Naive thymus-derived CD4-positive, alpha-beta T cell (primary cell): ENCODE results near the gene ABHD12. TPM values are rescaled to one million over a fixed set of nuclear protein-coding genes. Genes with fewer than 3 reads are reported as not detected.

Experiments used
- ATAC-seq: fragments of 150-1000 bp; cut with Tn5 transposase; 2 replicates; pipeline ENCODE4 v1.10.0; 2021; ENCODE audit warnings: mild to moderate bottlenecking, moderate library complexity
- CTCF ChIA-PET: fragments of 350-600 bp; sonication (Branson Sonifier 250); formaldehyde crosslinking; loops from one replicate; lab custom pipeline; 2021; ENCODE audit warnings: antibody characterized with exemption; lab: Charles Lee
- POLR2A ChIA-PET: fragments of 350-600 bp; sonication (Branson Sonifier 250); formaldehyde crosslinking; loops from one replicate; lab custom pipeline; 2021; ENCODE audit warnings: antibody characterized with exemption, inconsistent platforms; lab: Charles Lee
- DNase-seq, 9 donors: peaks; one replicate each; pipeline versions ENCODE4 v3.0.0 to v3.0.0-alpha.2; 2020 to 2022; ENCODE audit warnings: mixed read lengths in 1 of 9
- H3K27ac ChIP-seq: one replicate; pipeline ENCODE4 v1.7.0; 2013; ENCODE audit warnings: mild to moderate bottlenecking, low read depth, low read length, moderate library complexity
- H3K27me3 ChIP-seq, 2 donors: one replicate each; pipeline ENCODE4 v1.7.0; 2013; ENCODE audit warnings: low read length in 2 of 2, mild to moderate bottlenecking in 2 of 2, moderate library complexity in 2 of 2; ENCODE audit not compliant: control insufficient read depth in 2 of 2, insufficient read depth in 2 of 2
- H3K36me3 ChIP-seq, 3 experiments: 1 replicate in 2 of 3; 2 replicates in 1 of 3; pipeline ENCODE4 v1.7.0; 2013; ENCODE audit warnings: low read length in 3 of 3, mild to moderate bottlenecking in 3 of 3, moderate library complexity in 1 of 3; ENCODE audit not compliant: insufficient read depth in 3 of 3, control insufficient read depth in 2 of 3
- H3K4me1 ChIP-seq, 2 donors: one replicate each; pipeline ENCODE4 v1.7.0; 2013; ENCODE audit warnings: low read length in 2 of 2, mild to moderate bottlenecking in 2 of 2, moderate library complexity in 1 of 2; ENCODE audit not compliant: control insufficient read depth in 2 of 2, insufficient read depth in 2 of 2
- H3K4me3 ChIP-seq: 2 replicates; pipeline ENCODE4 v1.7.0; 2013; ENCODE audit warnings: mild to moderate bottlenecking, low read length
- H3K9me3 ChIP-seq, 3 experiments: 1 replicate in 2 of 3; 2 replicates in 1 of 3; pipeline ENCODE4 v1.7.0; 2013; ENCODE audit warnings: low read length in 3 of 3; ENCODE audit not compliant: control insufficient read depth in 2 of 3
- H3K27ac Mint-ChIP-seq, 9 donors: one replicate each; pipeline ENCODE4 v1.8.0; 2020 to 2022; ENCODE audit warnings: mixed read lengths in 9 of 9, mild to moderate bottlenecking in 8 of 9, moderate library complexity in 5 of 9, inconsistent platforms in 2 of 9
- H3K27me3 Mint-ChIP-seq, 5 donors: one replicate each; pipeline ENCODE4 v1.8.0; 2021 to 2022; ENCODE audit warnings: mixed read lengths in 5 of 5, mild to moderate bottlenecking in 1 of 5
- H3K36me3 Mint-ChIP-seq, 5 donors: one replicate each; pipeline ENCODE4 v1.8.0; 2020 to 2022; ENCODE audit warnings: mixed read lengths in 5 of 5, mild to moderate bottlenecking in 3 of 5, inconsistent platforms in 1 of 5
- H3K4me1 Mint-ChIP-seq, 7 donors: one replicate each; pipeline ENCODE4 v1.8.0; 2020 to 2022; ENCODE audit warnings: mixed read lengths in 7 of 7, mild to moderate bottlenecking in 3 of 7, inconsistent platforms in 1 of 7
- H3K4me3 Mint-ChIP-seq, 10 donors: one replicate each; pipeline ENCODE4 v1.8.0; 2020 to 2022; ENCODE audit warnings: mild to moderate bottlenecking in 10 of 10, mixed read lengths in 10 of 10, moderate library complexity in 6 of 10, inconsistent platforms in 2 of 10
- H3K9me3 Mint-ChIP-seq, 11 donors: one replicate each; pipeline ENCODE4 v1.8.0; 2020 to 2022; ENCODE audit warnings: mixed read lengths in 11 of 11, mild to moderate bottlenecking in 4 of 11, inconsistent platforms in 1 of 11, moderate library complexity in 1 of 11
- intact Hi-C, 2 donors: fragments of 100-400 bp; cut with micrococcal nuclease; formaldehyde crosslinking; loops; one replicate each; pipeline ENCODE4 v1.15.1; 2023
- polyA plus RNA-seq, 2 donors: library from polyadenylated mRNA; unstranded; fragments of 300-500 nt; fragmentation: Illumina TruSeq; gene quantifications; one replicate each; pipeline ENCODE4 v1.2.3, GENCODE V29; 2021
- total RNA-seq, 6 experiments: library from RNA in 5 of 6; stranded (reverse) in 5 of 6; gene quantifications; 1 replicate in 5 of 6; 2 replicates in 1 of 6; pipeline ENCODE4 v1.2.3 and lab custom pipeline; 2021 to 2026

Gene ABHD12
- total and polyA plus RNA-seq, 7 experiments from 2014 or later: 16.5 to 29.7 (median 24.1) TPM

DNA sequence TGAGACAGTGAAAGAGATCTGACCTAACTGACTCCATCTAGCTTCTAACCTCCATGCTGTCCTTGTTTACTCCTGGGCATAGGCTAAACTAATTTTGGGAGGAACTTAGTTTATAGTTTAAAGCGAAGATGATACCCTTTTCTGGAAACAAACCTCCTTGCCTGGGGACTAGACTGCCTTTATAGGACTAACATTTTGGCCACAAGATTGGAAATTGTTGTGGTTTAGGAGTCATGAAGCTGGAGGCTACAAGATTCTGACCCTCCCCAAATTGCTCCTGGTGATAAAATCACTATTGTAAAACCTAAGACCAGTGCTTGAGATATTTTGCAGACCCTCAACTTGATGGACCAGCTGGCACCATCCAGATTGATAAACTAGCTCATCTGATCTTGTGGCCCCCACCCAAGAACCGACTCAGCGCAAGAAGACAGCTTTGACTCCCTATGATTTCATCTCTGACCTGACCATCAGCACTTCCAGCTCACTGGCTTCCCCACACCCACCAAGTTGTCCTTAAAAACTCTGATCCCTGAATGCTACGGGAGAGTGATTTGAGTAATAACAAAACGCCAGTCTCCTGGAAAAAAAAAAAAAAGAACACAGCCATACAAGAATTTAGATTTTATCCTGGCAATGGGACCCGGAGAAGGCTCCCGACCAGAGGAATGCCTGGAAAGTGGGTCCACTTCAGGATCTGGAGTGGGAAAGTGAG is 63.0 kb downstream of the ABHD12 start:
- Histone ChIP-seq H3K36me3 (peaks cover 0 to 9% (median 0%) of the 10 kb centered on the region in 3 experiments), H3K27me3 (no peaks in the 10 kb centered on the region), H3K4me3 (no peak overlapping the region), H3K4me1 (no peaks in the 10 kb centered on the region), H3K27ac (no peak overlapping the region), H3K9me3 (no peaks in the 10 kb centered on the region)
- ChIA-PET POLR2A (interaction anchor here (0.6 kb wide), 1 partner anchor 132 kb away, joined by 3 read pairs; no protein-coding TSS in a partner anchor), CTCF (no interaction called here)
- no peak for ATAC-seq
- H3K9me3 Mint-ChIP-seq: peaks cover 0 to 17% (median 0%) of the 10 kb centered on the region in 11 donors
- H3K4me1 Mint-ChIP-seq: peaks cover 10 to 30% (median 25%) of the 10 kb centered on the region in 7 donors
- peak overlapping the region in 1 of 9 donors; percentile 36 for H3K27ac Mint-ChIP-seq
- peaks cover 7 to 22% (median 10%) of the 10 kb centered on the region in 5 donors for H3K36me3 Mint-ChIP-seq
- H3K27me3 Mint-ChIP-seq: no peaks in the 10 kb centered on the region
- intact Hi-C loops: no loop called here
- peak overlapping the region in 1 of 10 donors; percentile 3 for H3K4me3 Mint-ChIP-seq
- DNase-seq: no peak

DNA sequence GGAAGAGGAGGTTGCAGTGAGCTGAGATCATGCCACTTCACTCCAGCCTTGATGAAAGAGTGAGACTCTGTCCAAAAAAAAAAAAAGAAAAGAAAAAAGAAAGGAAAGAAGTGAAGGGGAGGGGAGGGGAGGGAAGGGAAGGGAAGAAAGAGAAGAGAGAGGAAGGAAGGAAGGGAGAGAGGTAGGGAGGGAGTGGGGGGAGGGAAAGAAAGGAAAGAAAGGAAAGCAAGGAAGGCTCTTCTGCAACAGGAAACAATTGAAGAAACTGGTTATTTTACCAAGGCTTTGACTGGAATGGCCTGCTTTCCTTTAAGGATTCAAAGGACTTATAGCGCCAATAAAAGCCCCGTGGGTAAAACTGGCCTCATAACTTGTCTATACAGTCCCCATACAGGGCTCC is 64.6 kb downstream of the ABHD12 start:
- DNase-seq: no peak
- no peak overlapping the region for H3K27ac ChIP-seq
- CTCF ChIA-PET: no interaction called here
- Mint-ChIP-seq H3K27ac (no peak overlapping the region), H3K36me3 (peaks cover 7 to 27% (median 14%) of the 10 kb centered on the region in 5 donors), H3K4me1 (peaks cover 17 to 33% (median 26%) of the 10 kb centered on the region in 7 donors), H3K27me3 (no peaks in the 10 kb centered on the region), H3K9me3 (peaks cover 0 to 8% (median 0%) of the 10 kb centered on the region in 11 donors), H3K4me3 (no peak overlapping the region)
- H3K9me3 ChIP-seq: no peaks in the 10 kb centered on the region
- ATAC-seq: no peak
- H3K4me1 ChIP-seq: no peaks in the 10 kb centered on the region
- POLR2A ChIA-PET: no interaction called here
- H3K4me3 ChIP-seq: no peak overlapping the region
- intact Hi-C loops: no loop called here
- no peaks in the 10 kb centered on the region for H3K27me3 ChIP-seq
- peaks cover 0 to 9% (median 4%) of the 10 kb centered on the region in 3 experiments for H3K36me3 ChIP-seq

DNA sequence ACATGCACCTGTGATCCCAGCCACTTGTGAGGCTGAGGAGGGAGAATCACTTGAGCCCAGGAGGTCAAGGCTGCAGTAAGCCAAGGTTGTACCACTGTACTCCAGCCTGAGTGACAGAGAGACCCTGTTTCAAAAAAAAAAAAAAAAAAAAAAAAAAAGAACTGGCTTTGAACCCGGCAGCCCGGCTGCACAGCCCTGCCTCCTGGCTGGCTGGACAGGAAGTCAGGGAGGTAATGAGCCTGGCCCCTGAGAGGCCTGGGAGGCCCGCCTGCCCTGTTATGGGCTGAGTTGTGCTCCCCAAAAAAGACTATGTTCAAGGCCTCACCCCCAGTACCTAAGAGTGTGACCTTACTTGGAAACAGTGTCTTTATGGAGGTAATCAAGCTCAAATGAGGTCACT is 65.6 kb downstream of the ABHD12 start:
- Histone ChIP-seq H3K27ac (no peak overlapping the region), H3K9me3 (no peaks in the 10 kb centered on the region), H3K4me1 (no peaks in the 10 kb centered on the region), H3K4me3 (no peak overlapping the region), H3K36me3 (peaks cover 0 to 16% (median 4%) of the 10 kb centered on the region in 3 experiments), H3K27me3 (no peaks in the 10 kb centered on the region)
- peaks cover 9 to 27% (median 19%) of the 10 kb centered on the region in 7 donors for H3K4me1 Mint-ChIP-seq
- H3K27ac Mint-ChIP-seq: peak overlapping the region in 1 of 9 donors; percentile 38
- ChIA-PET CTCF (no interaction called here), POLR2A (no interaction called here)
- peaks cover 6 to 27% (median 14%) of the 10 kb centered on the region in 5 donors for H3K36me3 Mint-ChIP-seq
- H3K27me3 Mint-ChIP-seq: no peaks in the 10 kb centered on the region
- intact Hi-C loops: no loop called here
- peak overlapping the region in 1 of 10 donors; percentile 33 for H3K4me3 Mint-ChIP-seq
- no peak for DNase-seq
- ATAC-seq: no peak
- H3K9me3 Mint-ChIP-seq: peaks cover 0 to 6% (median 0%) of the 10 kb centered on the region in 11 donors

DNA sequence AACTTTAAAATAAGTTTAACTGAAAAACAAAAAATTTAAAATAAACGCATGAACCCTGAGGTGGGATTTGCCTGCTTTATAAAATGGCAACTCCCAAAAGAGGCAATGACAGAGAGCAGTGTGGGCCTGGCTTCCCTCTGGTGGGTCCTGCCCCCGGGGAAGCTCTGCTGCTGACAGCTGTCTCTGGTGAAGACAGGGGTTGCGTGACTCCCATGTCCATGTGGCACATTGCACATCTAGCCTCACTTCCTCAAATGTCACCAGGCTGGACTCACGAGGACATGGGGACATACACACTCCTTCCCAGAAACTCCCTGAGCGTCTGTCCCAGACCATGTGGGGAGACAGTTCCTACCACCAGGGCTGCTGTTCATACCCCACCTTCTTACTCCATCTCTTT is 66.2 kb downstream of the ABHD12 start:
- H3K9me3 ChIP-seq: no peaks in the 10 kb centered on the region
- Mint-ChIP-seq H3K27ac (peak overlapping the region in 1 of 9 donors; percentile 36), H3K9me3 (peaks cover 0 to under 1% (median 0%) of the 10 kb centered on the region in 11 donors), H3K36me3 (peaks cover 3 to 23% (median 16%) of the 10 kb centered on the region in 5 donors), H3K4me1 (peaks cover 2 to 21% (median 12%) of the 10 kb centered on the region in 7 donors), H3K27me3 (no peaks in the 10 kb centered on the region), H3K4me3 (no peak overlapping the region)
- POLR2A ChIA-PET: no interaction called here
- no peak overlapping the region for H3K4me3 ChIP-seq
- H3K36me3 ChIP-seq: peaks cover 0 to 18% (median 4%) of the 10 kb centered on the region in 3 experiments
- CTCF ChIA-PET: no interaction called here
- no peak overlapping the region for H3K27ac ChIP-seq
- ATAC-seq: peak; percentile 74
- no peak for DNase-seq
- H3K4me1 ChIP-seq: no peaks in the 10 kb centered on the region
- no peaks in the 10 kb centered on the region for H3K27me3 ChIP-seq
- intact Hi-C loops: no loop called here

DNA sequence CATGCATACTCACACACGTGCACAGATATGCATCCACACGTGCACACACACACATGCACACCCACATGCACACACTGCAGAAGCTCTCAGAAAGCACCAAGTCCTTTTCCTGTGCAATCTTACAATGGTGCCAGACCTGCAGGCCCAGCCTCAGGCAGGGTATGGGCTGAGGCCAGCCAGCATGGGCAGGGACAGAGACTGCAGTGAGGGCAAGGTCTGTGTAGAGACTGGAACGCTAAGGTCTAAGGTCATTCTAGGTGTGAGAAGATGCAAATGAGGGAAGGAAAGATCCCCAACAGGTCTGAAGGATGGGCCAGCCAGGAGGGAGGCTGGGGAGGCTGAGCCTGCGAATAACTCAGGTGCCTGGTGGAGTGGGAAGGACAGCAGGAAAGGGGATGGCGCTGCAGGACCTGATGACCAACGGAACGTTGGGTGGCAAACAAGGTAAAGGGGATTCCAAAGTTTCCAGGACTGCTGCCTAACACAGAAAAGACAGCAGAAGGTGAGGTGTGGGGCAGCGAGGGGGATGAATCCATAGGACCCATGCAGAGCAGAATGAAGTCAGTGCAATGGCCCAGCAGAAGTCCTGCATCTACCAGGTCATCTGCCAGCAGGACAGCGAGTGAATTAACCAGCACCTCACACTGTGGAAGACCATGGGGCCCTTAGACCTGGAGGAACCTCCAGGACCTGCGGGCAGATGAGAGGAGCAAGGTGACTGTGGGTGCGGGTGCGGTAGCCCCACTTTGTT is 67.0 kb downstream of the ABHD12 start:
- no peak overlapping the region for H3K4me3 Mint-ChIP-seq
- no peaks in the 10 kb centered on the region for H3K9me3 Mint-ChIP-seq
- ATAC-seq (no peak), DNase-seq (no peak)
- ChIA-PET CTCF (no interaction called here), POLR2A (no interaction called here)
- H3K27ac Mint-ChIP-seq: peak overlapping the region in 1 of 9 donors; percentile 35
- H3K27ac ChIP-seq: no peak overlapping the region
- peaks cover 0 to 20% (median 4%) of the 10 kb centered on the region in 3 experiments for H3K36me3 ChIP-seq
- no peaks in the 10 kb centered on the region for H3K27me3 ChIP-seq
- no peaks in the 10 kb centered on the region for H3K27me3 Mint-ChIP-seq
- intact Hi-C loops: no loop called here
- H3K9me3 ChIP-seq: no peaks in the 10 kb centered on the region
- peaks cover 3 to 23% (median 14%) of the 10 kb centered on the region in 5 donors for H3K36me3 Mint-ChIP-seq
- H3K4me1 ChIP-seq: no peaks in the 10 kb centered on the region
- H3K4me1 Mint-ChIP-seq: peaks cover 0 to 17% (median 10%) of the 10 kb centered on the region in 7 donors
- no peak overlapping the region for H3K4me3 ChIP-seq

DNA sequence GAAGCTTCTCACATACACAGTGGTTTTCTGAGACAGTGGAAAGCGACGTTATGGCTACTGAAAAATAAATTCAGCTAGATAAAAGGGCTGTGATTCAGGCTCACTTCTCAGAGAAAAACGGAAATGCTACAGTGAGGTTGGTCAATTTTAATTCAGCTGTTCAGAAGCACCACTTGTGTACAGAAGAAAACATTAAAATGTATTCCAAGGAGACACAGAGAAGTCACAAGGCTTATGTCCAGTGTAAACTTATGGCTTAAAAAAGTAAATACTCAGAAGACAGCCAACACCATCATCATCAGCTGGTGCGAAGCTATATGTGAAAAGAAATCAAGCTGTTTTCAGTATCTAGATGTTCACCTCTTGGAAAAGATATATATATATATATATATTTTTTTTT is 68.6 kb downstream of the ABHD12 start:
- H3K27me3 Mint-ChIP-seq: no peaks in the 10 kb centered on the region
- CTCF ChIA-PET: no interaction called here
- H3K4me1 Mint-ChIP-seq: peaks cover 7 to 20% (median 14%) of the 10 kb centered on the region in 7 donors
- peak overlapping the region in 1 of 10 donors; percentile 53 for H3K4me3 Mint-ChIP-seq
- no peak overlapping the region for H3K4me3 ChIP-seq
- peaks cover 3 to 23% (median 14%) of the 10 kb centered on the region in 5 donors for H3K36me3 Mint-ChIP-seq
- no peak overlapping the region for H3K27ac ChIP-seq
- POLR2A ChIA-PET: no interaction called here
- no peak for ATAC-seq
- H3K9me3 ChIP-seq: no peaks in the 10 kb centered on the region
- peaks cover 0 to 22% (median 4%) of the 10 kb centered on the region in 3 experiments for H3K36me3 ChIP-seq
- intact Hi-C loops: no loop called here
- no peak for DNase-seq
- peak overlapping the region in 1 of 9 donors; percentile 51 for H3K27ac Mint-ChIP-seq
- H3K4me1 ChIP-seq: no peaks in the 10 kb centered on the region
- H3K27me3 ChIP-seq: no peaks in the 10 kb centered on the region
- H3K9me3 Mint-ChIP-seq: no peaks in the 10 kb centered on the region
